K562 (cell line): ENCODE measurements around the gene MTERF2. TPM values are rescaled to one million over a fixed set of nuclear protein-coding genes. Genes with fewer than 3 reads are reported as not detected.

Experiments used
- ARHGAP35 ChIP-seq: fragments of 450-650 bp; IDR thresholded peaks from 2 replicates; pipeline ENCODE4 v1.6.1; 2018; ENCODE audit not compliant: partially characterized antibody
- ARID1B ChIP-seq: fragments of 450-650 bp; IDR thresholded peaks from 2 replicates; pipeline ENCODE4 v1.6.1; 2016; ENCODE audit warnings: antibody characterized with exemption, mild to moderate bottlenecking, inconsistent platforms
- CBFB ChIP-seq: sonication (generic); formaldehyde crosslinking; IDR thresholded peaks from 2 replicates; pipeline ENCODE4 v1.4.0; 2020; ENCODE audit warnings: mild to moderate bottlenecking, missing genetic modification reagents
- CEBPB ChIP-seq: fragments of 450-650 bp; IDR thresholded peaks from 2 replicates; pipeline ENCODE4 v1.6.1; 2016; ENCODE audit warnings: missing genetic modification characterization, missing compliant biosample characterization
- COPS2 ChIP-seq: fragments of 450-650 bp; conservative IDR thresholded peaks from 2 replicates; pipeline ENCODE4 v1.6.1; 2016; ENCODE audit warnings: mild to moderate bottlenecking, moderate library complexity
- DNMT1 ChIP-seq: fragments of 450-650 bp; IDR thresholded peaks from 2 replicates; pipeline ENCODE4 v1.6.1; 2016; ENCODE audit warnings: antibody characterized with exemption, mild to moderate bottlenecking
- ETS1 ChIP-seq: conservative IDR thresholded peaks from 2 replicates; pipeline ENCODE4 v1.6.1; 2011; ENCODE audit warnings: low read depth, mild to moderate bottlenecking, low read length; ENCODE audit not compliant: control insufficient read depth
- HES1 ChIP-seq: fragments of 450-650 bp; IDR thresholded peaks from 2 replicates; pipeline ENCODE4 v1.6.1; 2016; ENCODE audit warnings: low read depth, mild to moderate bottlenecking, moderate library complexity
- HMG20A ChIP-seq: fragments of 450-650 bp; formaldehyde crosslinking; conservative IDR thresholded peaks from 2 replicates; pipeline ENCODE4 v1.4.0; 2020; ENCODE audit warnings: mild to moderate bottlenecking, mixed read lengths
- HNRNPL ChIP-seq: fragments of 200-400 bp; formaldehyde crosslinking; IDR thresholded peaks from 2 replicates; pipeline ENCODE4 v1.6.1; 2017; ENCODE audit warnings: low read depth, mild to moderate bottlenecking, low read length
- ILF3 ChIP-seq: fragments of 450-650 bp; IDR thresholded peaks from 2 replicates; pipeline ENCODE4 v1.6.1; 2018; ENCODE audit warnings: antibody characterized with exemption, mild to moderate bottlenecking, moderate library complexity, borderline replicate concordance
- KAT7 ChIP-seq: sonication (generic); formaldehyde crosslinking; IDR thresholded peaks from 2 replicates; pipeline ENCODE4 v1.8.0; 2022; ENCODE audit warnings: missing genetic modification reagents, mild to moderate bottlenecking, borderline replicate concordance
- MTF1 ChIP-seq: fragments of 250-450 bp; sonication (Bioruptor Pico); IDR thresholded peaks from 2 replicates; pipeline ENCODE4 v1.9.0; 2021; ENCODE audit warnings: moderate library complexity, mild to moderate bottlenecking, inconsistent platforms, borderline replicate concordance
- PHTF2 ChIP-seq: fragments of 250-450 bp; sonication (Bioruptor Pico); IDR thresholded peaks from 2 replicates; pipeline ENCODE4 v1.5.0; 2021; ENCODE audit warnings: mild to moderate bottlenecking
- POLR2B ChIP-seq: fragments of 450-650 bp; IDR thresholded peaks from 2 replicates; pipeline ENCODE4 v1.6.1; 2018; ENCODE audit warnings: low read depth; ENCODE audit not compliant: partially characterized antibody
- RBBP5 ChIP-seq: fragments of 200-600 bp; sonication (generic); IDR thresholded peaks from 2 replicates; pipeline ENCODE4 v1.6.1; 2012; ENCODE audit warnings: borderline replicate concordance, mild to moderate bottlenecking, low read length, control low read depth, inconsistent platforms; ENCODE audit not compliant: insufficient read depth, poor library complexity, severe bottlenecking
- RCOR1 ChIP-seq, 2 experiments: IDR thresholded peaks; 2 replicates each; pipeline ENCODE4 v1.6.1; 2012; ENCODE audit warnings: low read depth in 2 of 2, low read length in 2 of 2, borderline replicate concordance in 1 of 2, improper control_type of control experiment in 1 of 2
- RNF219 ChIP-seq: fragments of 250-450 bp; sonication (Bioruptor Pico); IDR thresholded peaks from 2 replicates; pipeline ENCODE4 v1.5.0; 2022; ENCODE audit warnings: mild to moderate bottlenecking
- TSC22D4 ChIP-seq: fragments of 450-650 bp; IDR thresholded peaks from 2 replicates; pipeline ENCODE4 v1.6.1; 2016; ENCODE audit warnings: missing genetic modification characterization, missing biosample characterization, control low read depth
- ZC3H11A ChIP-seq: IDR thresholded peaks from 2 replicates; pipeline ENCODE4 v1.6.1; 2012; ENCODE audit warnings: low read depth, low read length, improper control_type of control experiment
- ZC3H8 ChIP-seq: fragments of 450-650 bp; IDR thresholded peaks from 2 replicates; pipeline ENCODE4 v1.6.1; 2017
- ZNF143 ChIP-seq: sonication (generic); formaldehyde crosslinking; IDR thresholded peaks from 2 replicates; pipeline ENCODE4 v1.9.0; 2022; ENCODE audit warnings: mild to moderate bottlenecking, missing genetic modification reagents
- ZNF3 ChIP-seq: fragments of 250-450 bp; sonication (Bioruptor Pico); IDR thresholded peaks from 2 replicates; pipeline ENCODE4 v1.5.0; 2021; ENCODE audit warnings: mild to moderate bottlenecking, moderate library complexity
- ZNF57 ChIP-seq: fragments of 450-650 bp; formaldehyde crosslinking; IDR thresholded peaks from 2 replicates; pipeline ENCODE4 v1.4.0; 2020; ENCODE audit warnings: mild to moderate bottlenecking, moderate library complexity
- ZNF780A ChIP-seq: fragments of 250-450 bp; sonication (Bioruptor Pico); IDR thresholded peaks from 2 replicates; pipeline ENCODE4 v1.5.0; 2021; ENCODE audit warnings: mild to moderate bottlenecking
- ZNF79 ChIP-seq: fragments of 250-450 bp; sonication (Bioruptor Pico); IDR thresholded peaks from 2 replicates; pipeline ENCODE4 v1.4.0; 2020; ENCODE audit warnings: low read depth, mild to moderate bottlenecking, moderate library complexity
- polyA plus RNA-seq, 8 experiments: library from polyadenylated mRNA; depleted of rRNA in 4 of 8; stranded (reverse) in 5 of 8; unstranded in 3 of 8; fragments of >200 nt; fragmentation: Nextera tagmentation in 2 of 8; fragmentation: Illumina TruSeq in 1 of 8; extraction: Ambion mirVana in 2 of 8; extraction: Trizol in 1 of 8; gene quantifications; 2 replicates each; pipeline versions ENCODE4 v1.2.1 to v1.2.3, GENCODE V29; 2011 to 2014; ENCODE audit warnings: inconsistent platforms in 1 of 8, missing spikeins in 1 of 8
- total RNA-seq, 7 experiments: library from RNA; depleted of rRNA in 6 of 7; stranded (reverse); fragments of >200 nt in 6 of 7; fragmentation: Illumina TruSeq in 2 of 7; extraction: Trizol in 2 of 7; gene quantifications; 2 replicates each; pipeline versions ENCODE4 v1.2.1 to v1.2.3, GENCODE V29; 2011 to 2021; ENCODE audit warnings: low replicate concordance in 1 of 7

MTERF2 gene
- total and polyA plus RNA-seq, 9 of the 15 experiments (the other 6 are each of a cell fraction or from before 2014, with no cell fraction given), result 10.0 to 63.2 (median 33.2) TPM

GRCh38 chr12:106941481-106942156 is 45.3 kb downstream of the MTERF2 start (continued):
- TF ChIP-seq RBBP5 (no peak), ETS1 (no peak), ILF3 (0 out of 2 replicates have a peak, but pooled peaks have one; percentile 42), CEBPB (no peak), CBFB (CRISPR knock-in tag) (no peak), RCOR1 (IDR thresholded peaks at IDR 0.05; ENCODE audit: borderline replicate concordance in 1 of 2, low read depth in 2 of 2, low read length in 2 of 2) (peak in 1 of 2 experiments; percentile 85; a peak in 2 of 4 replicates), ARHGAP35 (no peak), ZC3H8 (no peak), ZNF143 (no peak), ZNF57 (CRISPR knock-in tag) (no peak), ZNF3 (CRISPR knock-in tag) (no peak), ARID1B (peak; percentile 93), HES1 (0 out of 2 replicates have a peak, but pooled peaks have one; percentile 23), HMG20A (CRISPR knock-in tag) (no peak), DNMT1 (no peak), RNF219 (CRISPR knock-in tag) (no peak), TSC22D4 (tag) (no peak), PHTF2 (CRISPR knock-in tag) (no peak), ZC3H11A (no peak), KAT7 (no peak), ZNF780A (CRISPR knock-in tag) (no peak), POLR2B (no peak), HNRNPL (no peak), ZNF79 (CRISPR knock-in tag) (no peak), COPS2 (no peak), MTF1 (CRISPR knock-in tag) (no peak)
